ENCODE measurements around the gene MAP3K10.

The MAP3K10 gene

GRCh38 chr19:40264314-40265054 lies 73.3 kb downstream of the MAP3K10 start:
- H3K9me3 ChIP-seq (replicated peaks; ENCODE audit: insufficient read depth, low read length) = no peaks in the 10 kb centered on the region
- no peak overlapping the region for H3K4me2 ChIP-seq (ENCODE audit: low read depth, low read length)
- H2AFZ ChIP-seq (ENCODE audit: low read length) = no peak overlapping the region
- H3K36me3 ChIP-seq (replicated peaks; ENCODE audit: insufficient read depth, low read length) = no peaks in the 10 kb centered on the region
- H3K4me1 ChIP-seq (ENCODE audit: low read length) = no peaks in the 10 kb centered on the region
- no peaks in the 10 kb centered on the region for H3K9me2 ChIP-seq (replicated peaks; ENCODE audit: insufficient read depth, low read length)
- H3K4me3 ChIP-seq (ENCODE audit: low read length) = no peak overlapping the region
- H3F3A ChIP-seq (ENCODE audit: insufficient read depth, low read length) = no peaks in the 10 kb centered on the region
- no peaks in the 10 kb centered on the region for H3K27me3 ChIP-seq (replicated peaks; ENCODE audit: insufficient read depth, low read length)
- TF ChIP-seq, protein P1, sequence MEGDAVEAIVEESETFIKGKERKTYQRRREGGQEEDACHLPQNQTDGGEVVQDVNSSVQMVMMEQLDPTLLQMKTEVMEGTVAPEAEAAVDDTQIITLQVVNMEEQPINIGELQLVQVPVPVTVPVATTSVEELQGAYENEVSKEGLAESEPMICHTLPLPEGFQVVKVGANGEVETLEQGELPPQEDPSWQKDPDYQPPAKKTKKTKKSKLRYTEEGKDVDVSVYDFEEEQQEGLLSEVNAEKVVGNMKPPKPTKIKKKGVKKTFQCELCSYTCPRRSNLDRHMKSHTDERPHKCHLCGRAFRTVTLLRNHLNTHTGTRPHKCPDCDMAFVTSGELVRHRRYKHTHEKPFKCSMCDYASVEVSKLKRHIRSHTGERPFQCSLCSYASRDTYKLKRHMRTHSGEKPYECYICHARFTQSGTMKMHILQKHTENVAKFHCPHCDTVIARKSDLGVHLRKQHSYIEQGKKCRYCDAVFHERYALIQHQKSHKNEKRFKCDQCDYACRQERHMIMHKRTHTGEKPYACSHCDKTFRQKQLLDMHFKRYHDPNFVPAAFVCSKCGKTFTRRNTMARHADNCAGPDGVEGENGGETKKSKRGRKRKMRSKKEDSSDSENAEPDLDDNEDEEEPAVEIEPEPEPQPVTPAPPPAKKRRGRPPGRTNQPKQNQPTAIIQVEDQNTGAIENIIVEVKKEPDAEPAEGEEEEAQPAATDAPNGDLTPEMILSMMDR (IDR thresholded peaks at IDR 0.05; ENCODE audit: low read length) = no peak
- TF ChIP-seq EZH2 (optimal IDR thresholded peaks at IDR 0.05; ENCODE audit: low read depth, low read length) (no peak), EZH2phosphoT487 (IDR thresholded peaks at IDR 0.05; ENCODE audit: low read length) (no peak)
- H3K79me2 ChIP-seq (ENCODE audit: low read length) = peaks cover 93% of the 10 kb centered on the region
- no peak overlapping the region for H3K27ac ChIP-seq (ENCODE audit: low read length)
- H4K20me1 ChIP-seq (ENCODE audit: insufficient read depth, low read length) = no peaks in the 10 kb centered on the region
- no peak overlapping the region for H3K9ac ChIP-seq (ENCODE audit: low read length)
- DNase-seq = no peak

All from MM.1S (cell line).